Measurements from ENCODE around the gene DRICH1.
"Not testable (repeated sequence)": the region's sequence is repeated elsewhere in the genome, so short reads cannot be mapped to it uniquely, and the experiment has no call there.

Gene DRICH1

DNA sequence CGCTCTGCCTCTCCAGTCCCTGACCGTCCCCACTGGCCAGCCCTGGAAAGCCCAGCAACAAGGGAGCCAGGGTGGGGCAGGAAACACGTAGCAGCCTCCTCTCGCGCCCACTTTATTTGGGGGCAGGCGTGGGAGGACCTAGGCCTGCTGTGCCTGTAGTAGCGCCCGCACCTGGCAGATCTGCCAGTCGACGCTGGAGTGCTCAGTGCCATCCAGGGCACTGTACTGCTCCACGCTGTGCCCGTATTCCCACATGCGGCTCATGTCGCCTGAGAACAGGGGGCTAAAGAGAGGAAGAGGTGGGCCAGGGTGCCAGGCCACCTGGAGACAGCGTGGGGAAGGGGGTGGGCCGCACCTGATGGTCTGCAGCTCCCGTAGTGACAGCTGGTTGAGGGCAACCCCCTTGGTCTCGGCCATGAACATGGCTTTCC is 17.0 kb upstream of the DRICH1 start:
- DNase-seq: no peak

GRCh38 chr22:23646526-23646925 is 14.4 kb upstream of the DRICH1 start:
- DNase-seq: not testable (repeated sequence)

DNA sequence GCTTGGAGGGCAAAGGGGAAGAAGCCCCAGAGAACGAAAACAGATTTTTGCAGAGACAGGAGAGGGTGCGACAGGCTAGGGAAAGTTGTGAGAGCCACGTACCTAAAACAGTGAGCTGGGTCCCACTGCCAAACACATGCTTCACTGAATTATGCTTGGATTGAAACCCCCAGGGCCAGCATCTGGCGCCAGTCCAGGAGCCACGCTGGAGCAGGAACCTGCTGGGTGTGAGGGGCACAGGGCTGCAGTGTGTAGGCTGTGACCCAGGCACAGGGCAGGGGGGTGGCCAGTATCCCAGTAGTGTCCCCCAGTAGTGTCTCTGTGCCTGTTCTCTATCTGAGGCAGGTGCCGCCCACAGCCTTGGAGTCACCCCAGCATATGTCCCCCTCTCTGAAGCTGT is 8.1 kb upstream of the DRICH1 start:
- not testable (repeated sequence) for DNase-seq

GRCh38 chr22:23639661-23640060 is 7.5 kb upstream of the DRICH1 start:
- no peak for DNase-seq

GRCh38 chr22:23638611-23639010 is 6.5 kb upstream of the DRICH1 start:
- no peak for DNase-seq

- not testable (repeated sequence) for DNase-seq
Observed at GRCh38 chr22:23635291-23635690, 3.2 kb upstream of the DRICH1 start.

- DNase-seq: not testable (repeated sequence)
Observed at GRCh38 chr22:23628056-23628743, 3.9 kb downstream of the DRICH1 start.

GRCh38 chr22:23627401-23628055 is 4.6 kb downstream of the DRICH1 start:
- not testable (repeated sequence) for DNase-seq

- DNase-seq: no peak
Observed at GRCh38 chr22:23626286-23626975, 5.7 kb downstream of the DRICH1 start.

- no peak for DNase-seq
Observed at GRCh38 chr22:23622634-23623033, 9.5 kb downstream of the DRICH1 start.

GRCh38 chr22:23621916-23622315 is 10.2 kb downstream of the DRICH1 start:
- DNase-seq: not testable (repeated sequence)

- DNase-seq: no peak
Observed at GRCh38 chr22:23621082-23621780, 10.9 kb downstream of the DRICH1 start.

GRCh38 chr22:23613193-23613972 is 18.7 kb downstream of the DRICH1 start:
- DNase-seq: no peak

- no peak for DNase-seq
Observed at GRCh38 chr22:23609983-23610781, 21.9 kb downstream of the DRICH1 start.

DNA sequence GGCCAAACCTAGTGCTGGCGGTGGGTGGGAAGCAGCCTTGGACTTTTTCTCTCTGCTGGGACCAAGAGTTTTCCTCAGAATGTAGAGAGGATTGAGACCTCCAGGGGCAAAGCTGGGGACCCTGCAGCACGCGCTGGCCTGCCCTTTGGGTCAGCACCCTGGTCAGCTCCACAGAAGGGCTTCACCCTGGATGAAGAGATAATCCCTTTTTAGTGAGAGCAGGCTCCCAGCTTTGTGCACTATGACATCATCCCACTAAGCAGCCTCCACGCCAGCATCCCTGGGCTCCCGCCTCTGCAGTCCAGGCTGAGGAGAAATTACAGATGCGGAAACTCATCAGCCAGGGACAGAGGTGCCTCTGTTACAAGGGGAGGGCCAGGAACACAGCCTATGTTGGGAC is 23.5 kb downstream of the DRICH1 start:
- no peak for DNase-seq

GRCh38 chr22:23606204-23607131 is 25.7 kb downstream of the DRICH1 start:
- DNase-seq: no peak

DNA sequence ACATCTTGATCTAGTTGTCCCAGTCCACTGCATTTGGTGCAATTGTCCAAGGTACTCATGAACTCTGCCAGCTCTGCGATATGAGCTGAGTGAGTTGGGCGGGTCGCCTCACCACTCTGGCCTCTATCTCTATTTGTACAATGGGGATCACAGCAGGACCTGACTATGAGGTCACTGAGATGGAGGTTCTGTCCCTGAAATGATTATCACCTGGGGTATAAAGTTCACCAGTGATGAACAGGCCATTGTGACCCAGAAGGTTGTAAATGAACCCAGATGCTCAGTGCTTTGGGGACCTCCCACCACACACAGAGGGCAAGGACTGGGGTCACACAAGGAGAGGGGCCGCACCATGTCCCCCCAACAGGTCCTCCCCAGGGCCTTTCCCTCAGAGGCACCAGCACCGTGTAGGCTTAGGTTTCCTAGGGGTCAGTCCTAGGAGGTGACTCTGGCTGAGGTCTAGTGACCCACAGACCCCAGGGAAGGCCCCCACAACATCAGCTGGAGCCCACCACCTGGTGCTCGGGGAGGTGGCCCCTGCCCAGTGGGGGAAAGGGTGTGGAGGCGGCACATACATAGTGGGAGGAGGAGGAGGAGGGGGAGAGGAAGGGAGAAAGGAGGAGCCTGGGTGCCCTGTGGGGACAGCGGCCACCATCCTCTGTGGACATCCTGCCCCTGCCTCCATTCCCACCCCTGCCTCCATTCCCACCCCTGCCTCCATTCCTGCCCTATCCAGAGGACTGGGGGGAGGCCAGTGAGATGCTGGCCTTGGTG is 27.0 kb downstream of the DRICH1 start:
- DNase-seq: no peak

DNA sequence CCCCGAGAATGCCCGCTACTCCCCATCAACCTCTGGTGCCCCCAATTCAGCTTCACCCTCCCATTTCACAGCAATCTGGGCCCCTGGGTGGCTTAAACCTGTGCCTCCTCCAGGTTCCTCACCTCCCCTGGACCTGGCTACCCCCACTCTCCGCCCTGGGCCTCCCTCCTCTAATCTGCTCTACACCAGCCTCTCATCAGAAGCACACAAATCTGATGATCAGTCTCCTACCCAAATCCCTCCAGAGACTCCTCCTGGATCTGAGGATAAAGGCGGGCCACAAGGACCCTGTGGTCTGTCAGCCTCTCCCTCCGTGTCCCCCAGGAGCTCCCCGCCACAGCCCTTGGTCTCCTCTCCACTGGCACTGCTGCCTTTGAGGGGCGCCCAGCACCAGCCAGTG is 28.9 kb downstream of the DRICH1 start:
- no peak for DNase-seq

GRCh38 chr22:23598805-23599518 is 33.2 kb downstream of the DRICH1 start:
- DNase-seq: no peak
